ENCODE data around the gene GNA15.

DNA sequence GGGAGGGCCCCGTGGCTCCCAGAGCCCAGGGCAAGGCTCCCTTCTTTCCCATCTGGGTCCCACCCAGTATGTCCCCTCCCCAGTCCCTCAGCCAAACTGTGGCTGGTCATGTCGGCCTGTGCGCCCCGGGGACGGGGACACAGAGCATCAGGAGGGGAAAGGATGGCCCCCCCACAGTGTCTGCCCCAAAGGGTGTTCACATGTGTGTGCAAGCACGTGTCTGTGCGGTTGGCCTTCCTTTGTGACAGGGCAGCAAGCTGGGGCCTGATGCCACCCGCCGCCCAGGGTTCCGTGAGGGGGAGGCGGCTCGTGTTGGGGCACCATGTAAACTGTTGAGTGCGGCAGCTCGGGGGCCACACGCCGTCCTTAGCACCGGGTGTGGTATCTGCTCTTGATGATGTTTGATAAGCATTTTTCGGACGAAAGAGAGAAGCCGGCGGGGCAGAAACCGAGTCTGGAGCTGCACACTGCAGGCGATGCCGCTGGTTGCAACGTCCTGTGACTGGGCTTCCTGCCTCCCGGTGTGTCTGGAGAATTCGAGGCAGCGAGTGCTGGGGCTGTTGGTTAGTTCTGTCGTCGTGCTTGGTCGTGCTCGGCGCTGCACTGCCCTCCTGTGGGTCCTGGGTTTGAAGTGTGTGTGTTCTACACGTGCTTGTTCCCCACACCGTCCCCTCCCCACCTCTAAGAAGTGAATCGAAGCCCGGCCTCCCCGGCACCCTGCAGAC lies 23.3 kb upstream of the GNA15 start:
- TF ChIP-seq, protein P1, sequence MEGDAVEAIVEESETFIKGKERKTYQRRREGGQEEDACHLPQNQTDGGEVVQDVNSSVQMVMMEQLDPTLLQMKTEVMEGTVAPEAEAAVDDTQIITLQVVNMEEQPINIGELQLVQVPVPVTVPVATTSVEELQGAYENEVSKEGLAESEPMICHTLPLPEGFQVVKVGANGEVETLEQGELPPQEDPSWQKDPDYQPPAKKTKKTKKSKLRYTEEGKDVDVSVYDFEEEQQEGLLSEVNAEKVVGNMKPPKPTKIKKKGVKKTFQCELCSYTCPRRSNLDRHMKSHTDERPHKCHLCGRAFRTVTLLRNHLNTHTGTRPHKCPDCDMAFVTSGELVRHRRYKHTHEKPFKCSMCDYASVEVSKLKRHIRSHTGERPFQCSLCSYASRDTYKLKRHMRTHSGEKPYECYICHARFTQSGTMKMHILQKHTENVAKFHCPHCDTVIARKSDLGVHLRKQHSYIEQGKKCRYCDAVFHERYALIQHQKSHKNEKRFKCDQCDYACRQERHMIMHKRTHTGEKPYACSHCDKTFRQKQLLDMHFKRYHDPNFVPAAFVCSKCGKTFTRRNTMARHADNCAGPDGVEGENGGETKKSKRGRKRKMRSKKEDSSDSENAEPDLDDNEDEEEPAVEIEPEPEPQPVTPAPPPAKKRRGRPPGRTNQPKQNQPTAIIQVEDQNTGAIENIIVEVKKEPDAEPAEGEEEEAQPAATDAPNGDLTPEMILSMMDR (IDR thresholded peaks at IDR 0.05; ENCODE audit: poor library complexity) = no peak
- TF ChIP-seq EZH2phosphoT487 (IDR thresholded peaks at IDR 0.05; ENCODE audit: low read depth, severe bottlenecking, unreplicated experiment) = no peak
